Placental pericyte (primary cell): ENCODE measurements around the gene TEX53. TPM values are rescaled to one million over a fixed set of nuclear protein-coding genes. Genes with fewer than 3 reads are reported as not detected.

Experiments
- small RNA-seq: library from RNA; depleted of rRNA; stranded (forward); fragments of <200 nt; gene quantifications from one replicate; pipeline ENCODE3, GENCODE V24; 2012; ENCODE audit warnings: low replicate concordance
- total RNA-seq: library from RNA; depleted of rRNA; stranded (reverse); fragments of >200 nt; gene quantifications from 2 replicates; pipeline ENCODE4 v1.2.3, GENCODE V29; 2012

Gene TEX53
- total RNA-seq: not detected in 2 replicates

DNA sequence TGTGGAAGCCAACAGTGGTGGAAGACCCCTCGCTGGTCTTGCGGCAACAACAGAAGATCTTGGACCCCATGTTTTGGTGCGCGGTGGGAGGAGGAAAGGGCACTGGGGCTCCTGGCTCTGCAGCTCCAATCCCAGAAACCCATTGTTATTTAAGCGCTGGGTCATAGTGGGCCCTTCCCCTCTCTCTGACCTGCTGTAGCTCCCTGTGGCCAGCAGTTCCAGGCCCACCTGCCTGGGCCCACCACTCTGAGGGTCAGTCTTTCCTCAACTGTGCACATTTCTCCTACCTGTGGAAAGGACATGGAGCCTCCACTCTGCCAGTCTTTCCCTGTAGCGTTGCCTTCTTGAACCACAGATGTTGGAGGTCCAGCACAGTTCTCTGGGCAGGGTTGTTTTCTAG is at the start of gene TEX53:
TSS of gene TEX53 (minus strand) at position 101 of the 400 bp plus-strand sequence. CDS start at position 70, 31 bp downstream.

GRCh38 chr9:114681594-114682332 is 24.2 kb upstream of the TEX53 start, which contains the start of gene TEX48:
TSS of gene TEX48 (minus strand) at chr9:114682192. CDS start at chr9:114671723, 10,469 bp downstream.

Small RNA genes lying within 50 kb of the gene (small RNA-seq; reads per million reads assigned to genes)
- gene RF00019: not detected

Other genes starting within 250 kb of the TEX53 start
- 1.3 and 3.4 TPM in 2 replicates for gene WHRN, start 152.3 kb downstream of the TEX53 start, total RNA-seq
- 140 and 211 TPM in 2 replicates for gene ATP6V1G1, start 70.0 kb downstream of the TEX53 start, total RNA-seq
- gene TMEM268, start 46.5 kb downstream of the TEX53 start, total RNA-seq: 8.7 and 17.3 TPM in 2 replicates
- gene TEX48, start 24.4 kb upstream of the TEX53 start, total RNA-seq: not detected in 2 replicates
- 17.5 and 40.2 TPM in 2 replicates for gene TNFSF15, start 148.2 kb upstream of the TEX53 start, total RNA-seq